ENCODE data around the gene AP3D1. TPM values are rescaled to one million over a fixed set of nuclear protein-coding genes. Genes with fewer than 3 reads are reported as not detected.

Gene AP3D1
- total RNA-seq, 2 experiments from 2014 or later: 41.8 to 41.9 TPM

DNA sequence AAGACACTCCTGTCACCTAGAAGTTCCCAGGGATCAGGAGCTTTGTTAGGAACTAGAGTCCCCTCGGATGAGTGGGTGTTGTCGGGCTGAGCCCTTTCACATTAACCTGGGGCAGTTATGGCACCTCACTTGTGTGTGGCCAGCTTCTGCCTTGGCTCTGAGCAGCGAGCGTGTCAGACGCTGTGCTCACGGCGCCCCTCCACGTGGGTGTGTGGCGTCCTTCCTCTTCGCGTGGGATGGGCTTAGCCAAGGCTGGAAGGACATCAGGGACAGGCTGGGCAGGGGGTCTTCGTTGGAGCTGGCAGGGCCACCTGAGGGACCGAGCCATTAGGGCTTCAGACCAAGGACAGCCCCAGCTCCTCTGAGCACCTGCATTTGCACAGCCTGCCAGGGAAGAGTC is 35.8 kb upstream of the AP3D1 start:
- Mint-ChIP-seq H3K4me3 (no peak overlapping the region), H3K9me3 (no peaks in the 10 kb centered on the region), H3K27ac (no peak overlapping the region), H3K4me1 (ENCODE audit: low read depth) (no peaks in the 10 kb centered on the region), H3K27me3 (no peaks in the 10 kb centered on the region), H3K36me3 (ENCODE audit: low read depth) (peaks cover 38% of the 10 kb centered on the region)
- no peak for ATAC-seq (ENCODE audit: poor library complexity)
- H3K4me1 ChIP-seq (ENCODE audit: insufficient read depth, low read length): no peaks in the 10 kb centered on the region
- POLR2A ChIA-PET: no interaction called here
- H3K4me3 ChIP-seq (ENCODE audit: low read length): no peak overlapping the region
- H3K9me3 ChIP-seq (ENCODE audit: control insufficient read depth in 1 of 2, insufficient read depth in 1 of 2, low read length in 2 of 2): no peaks in the 10 kb centered on the region
- TF ChIP-seq, protein P1, sequence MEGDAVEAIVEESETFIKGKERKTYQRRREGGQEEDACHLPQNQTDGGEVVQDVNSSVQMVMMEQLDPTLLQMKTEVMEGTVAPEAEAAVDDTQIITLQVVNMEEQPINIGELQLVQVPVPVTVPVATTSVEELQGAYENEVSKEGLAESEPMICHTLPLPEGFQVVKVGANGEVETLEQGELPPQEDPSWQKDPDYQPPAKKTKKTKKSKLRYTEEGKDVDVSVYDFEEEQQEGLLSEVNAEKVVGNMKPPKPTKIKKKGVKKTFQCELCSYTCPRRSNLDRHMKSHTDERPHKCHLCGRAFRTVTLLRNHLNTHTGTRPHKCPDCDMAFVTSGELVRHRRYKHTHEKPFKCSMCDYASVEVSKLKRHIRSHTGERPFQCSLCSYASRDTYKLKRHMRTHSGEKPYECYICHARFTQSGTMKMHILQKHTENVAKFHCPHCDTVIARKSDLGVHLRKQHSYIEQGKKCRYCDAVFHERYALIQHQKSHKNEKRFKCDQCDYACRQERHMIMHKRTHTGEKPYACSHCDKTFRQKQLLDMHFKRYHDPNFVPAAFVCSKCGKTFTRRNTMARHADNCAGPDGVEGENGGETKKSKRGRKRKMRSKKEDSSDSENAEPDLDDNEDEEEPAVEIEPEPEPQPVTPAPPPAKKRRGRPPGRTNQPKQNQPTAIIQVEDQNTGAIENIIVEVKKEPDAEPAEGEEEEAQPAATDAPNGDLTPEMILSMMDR (IDR thresholded peaks at IDR 0.05): no peak
- peaks cover 56% of the 10 kb centered on the region for H3K36me3 ChIP-seq (ENCODE audit: insufficient read depth, low read length)
- CTCF ChIA-PET: no interaction called here
- no peaks in the 10 kb centered on the region for H3K27me3 ChIP-seq (ENCODE audit: control insufficient read depth in 1 of 2, insufficient read depth in 2 of 2, low read length in 2 of 2)
- H3K27ac ChIP-seq (ENCODE audit: low read depth in 1 of 2, low read length in 2 of 2): no peak overlapping the region
- intact Hi-C loops (cut with DNase I, micrococcal nuclease): no loop called here
- no peak for DNase-seq

GRCh38 chr19:2186071-2186846 is 34.9 kb upstream of the AP3D1 start:
- DNase-seq: no peak
- ATAC-seq (ENCODE audit: poor library complexity): no peak
- CTCF ChIA-PET: no interaction called here
- Histone ChIP-seq H3K4me3 (ENCODE audit: low read length) (no peak overlapping the region), H3K36me3 (ENCODE audit: insufficient read depth, low read length) (peaks cover 48% of the 10 kb centered on the region), H3K9me3 (ENCODE audit: control insufficient read depth in 1 of 2, insufficient read depth in 1 of 2, low read length in 2 of 2) (no peaks in the 10 kb centered on the region), H3K4me1 (ENCODE audit: insufficient read depth, low read length) (no peaks in the 10 kb centered on the region), H3K27ac (ENCODE audit: low read depth in 1 of 2, low read length in 2 of 2) (no peak overlapping the region), H3K27me3 (ENCODE audit: control insufficient read depth in 1 of 2, insufficient read depth in 2 of 2, low read length in 2 of 2) (no peaks in the 10 kb centered on the region)
- intact Hi-C loops (cut with DNase I, micrococcal nuclease): no loop called here
- Mint-ChIP-seq H3K27ac (no peak overlapping the region), H3K4me3 (no peak overlapping the region), H3K9me3 (no peaks in the 10 kb centered on the region), H3K27me3 (no peaks in the 10 kb centered on the region), H3K4me1 (ENCODE audit: low read depth) (no peaks in the 10 kb centered on the region), H3K36me3 (ENCODE audit: low read depth) (peaks cover 35% of the 10 kb centered on the region)
- POLR2A ChIA-PET: interaction anchor here (0.6 kb wide), 1 partner anchor 154 kb away, joined by 3 read pairs; no protein-coding TSS in a partner anchor
- TF ChIP-seq, protein P1 (IDR thresholded peaks at IDR 0.05): no peak

DNA sequence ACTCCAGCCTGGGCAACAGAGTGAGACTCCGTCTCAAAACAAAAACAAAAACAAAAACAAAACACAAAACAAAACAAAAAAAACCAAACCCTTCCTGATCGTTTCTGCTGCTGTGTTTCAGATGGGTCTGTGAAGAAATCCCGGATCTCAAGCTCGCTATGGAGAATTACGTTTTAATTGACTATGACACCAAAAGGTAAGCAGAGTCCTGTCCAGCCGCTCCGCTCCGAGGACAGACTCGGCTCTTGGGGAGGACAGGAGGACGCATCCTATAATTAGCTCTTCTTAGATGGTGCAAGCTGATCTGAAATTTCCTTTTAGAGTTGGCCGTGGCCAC is 34.3 kb upstream of the AP3D1 start:
- CTCF ChIA-PET: no interaction called here
- no peak overlapping the region for H3K27ac ChIP-seq (ENCODE audit: low read depth in 1 of 2, low read length in 2 of 2)
- intact Hi-C loops (cut with DNase I, micrococcal nuclease): no loop called here
- H3K9me3 ChIP-seq (ENCODE audit: control insufficient read depth in 1 of 2, insufficient read depth in 1 of 2, low read length in 2 of 2): no peaks in the 10 kb centered on the region
- peaks cover 47% of the 10 kb centered on the region for H3K36me3 ChIP-seq (ENCODE audit: insufficient read depth, low read length)
- Mint-ChIP-seq H3K9me3 (no peaks in the 10 kb centered on the region), H3K4me1 (ENCODE audit: low read depth) (no peaks in the 10 kb centered on the region), H3K36me3 (ENCODE audit: low read depth) (peaks cover 35% of the 10 kb centered on the region), H3K4me3 (no peak overlapping the region), H3K27ac (no peak overlapping the region), H3K27me3 (no peaks in the 10 kb centered on the region)
- H3K4me3 ChIP-seq (ENCODE audit: low read length): no peak overlapping the region
- POLR2A ChIA-PET: interaction anchor here (0.6 kb wide), 1 partner anchor 153 kb away, joined by 3 read pairs; no protein-coding TSS in a partner anchor
- DNase-seq: no peak
- H3K27me3 ChIP-seq (ENCODE audit: control insufficient read depth in 1 of 2, insufficient read depth in 2 of 2, low read length in 2 of 2): no peaks in the 10 kb centered on the region
- H3K4me1 ChIP-seq (ENCODE audit: insufficient read depth, low read length): no peaks in the 10 kb centered on the region
- ATAC-seq (ENCODE audit: poor library complexity): no peak
- TF ChIP-seq, protein P1 (IDR thresholded peaks at IDR 0.05): no peak
